Erythroblast (primary cell): ENCODE results near the gene TSSK3.

ENCODE experiments used
- GATA1 ChIP-seq: IDR thresholded peaks from 2 replicates; pipeline ENCODE4 v1.6.1; 2011; ENCODE audit warnings: low read depth, mild to moderate bottlenecking, control low read depth, low read length, moderate library complexity
- POLR2A ChIP-seq: IDR thresholded peaks from 2 replicates; pipeline ENCODE4 v1.6.1; 2011; ENCODE audit warnings: mild to moderate bottlenecking, low read length

DNA sequence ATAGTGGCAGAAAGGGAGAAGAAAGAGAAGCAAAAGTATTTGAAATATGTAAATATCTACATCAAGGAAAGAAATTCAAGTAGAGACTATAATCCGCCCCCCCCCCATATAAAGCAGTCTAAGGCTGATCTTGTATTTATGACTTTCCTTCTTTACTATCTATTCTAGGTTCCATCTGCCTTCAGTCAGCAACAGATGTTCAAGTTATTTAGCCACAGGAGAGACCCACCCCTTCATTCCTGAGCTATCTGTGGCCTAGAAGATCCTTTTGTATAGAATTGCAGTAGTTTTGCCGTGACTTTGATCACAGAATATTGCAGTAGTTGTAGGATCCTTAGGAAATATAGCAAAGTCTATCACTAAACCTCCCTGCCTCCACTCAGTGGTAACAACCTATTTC lies 42.6 kb downstream of the TSSK3 start:
- TF ChIP-seq POLR2A = no peak
- TF ChIP-seq GATA1 = no peak
